Measurements from ENCODE around the gene ORM2. TPM values are rescaled to one million over a fixed set of nuclear protein-coding genes. Genes with fewer than 3 reads are reported as not detected.
A peak's percentile ranks its signal among the peaks of the same experiment; 100 is the strongest.
"Not testable (repeated sequence)": the region's sequence is repeated elsewhere in the genome, so short reads cannot be mapped to it uniquely, and the experiment has no call there.

The ORM2 gene
- polyA plus RNA-seq, 5 donors, result 1.0 to 1.4 (median 1.3) TPM

- no peak for DNase-seq
Measured at GRCh38 chr9:114330636-114331035, 967 bp downstream of the ORM2 start.

- DNase-seq, result not testable (repeated sequence)
Measured at GRCh38 chr9:114331229-114332195, 1.8 kb downstream of the ORM2 start.

- DNase-seq, result not testable (repeated sequence)
Measured at GRCh38 chr9:114332474-114333040, 2.9 kb downstream of the ORM2 start.

GRCh38 chr9:114333718-114334117 lies 4.0 kb downstream of the ORM2 start:
- not testable (repeated sequence) for DNase-seq

GRCh38 chr9:114334490-114334889 lies 4.8 kb downstream of the ORM2 start:
- no peak for DNase-seq

GRCh38 chr9:114335745-114336144 lies 6.1 kb downstream of the ORM2 start:
- DNase-seq, result no peak

GRCh38 chr9:114336157-114336556 lies 6.5 kb downstream of the ORM2 start:
- no peak for DNase-seq

GRCh38 chr9:114336699-114337395 lies 7.2 kb downstream of the ORM2 start:
- DNase-seq, result no peak

GRCh38 chr9:114338187-114338586 lies 8.5 kb downstream of the ORM2 start:
- DNase-seq, result no peak

- DNase-seq, result peak in 1 of 2 donors; percentile 13
Measured at GRCh38 chr9:114339130-114339908, 9.7 kb downstream of the ORM2 start.

- no peak for DNase-seq
Measured at GRCh38 chr9:114341152-114341830, 11.6 kb downstream of the ORM2 start.

- no peak for DNase-seq
Measured at GRCh38 chr9:114341991-114342390, 12.3 kb downstream of the ORM2 start.

GRCh38 chr9:114342755-114343440 lies 13.2 kb downstream of the ORM2 start:
- DNase-seq, result no peak

- no peak for DNase-seq
Measured at GRCh38 chr9:114343471-114344187, 14.0 kb downstream of the ORM2 start.

GRCh38 chr9:114344188-114344566 lies 14.5 kb downstream of the ORM2 start:
- no peak for DNase-seq

- no peak for DNase-seq
Measured at GRCh38 chr9:114344692-114345091, 15.0 kb downstream of the ORM2 start.

GRCh38 chr9:114345493-114346065 lies 15.9 kb downstream of the ORM2 start:
- DNase-seq, result no peak

- DNase-seq, result no peak
Measured at GRCh38 chr9:114346146-114346545, 16.5 kb downstream of the ORM2 start.

- DNase-seq, result no peak
Measured at GRCh38 chr9:114347675-114348074, 18.0 kb downstream of the ORM2 start.
